WTC11 (cell line): ENCODE measurements around the gene DOHH. TPM values are rescaled to one million over a fixed set of nuclear protein-coding genes. Genes with fewer than 3 reads are reported as not detected.
A peak's percentile ranks its signal among the peaks of the same experiment; 100 is the strongest.

Experiments used
- ATAC-seq: fragments of 200-7000 bp; cut with Tn5 transposase; 2 replicates; pipeline ENCODE4 v1.10.0; 2021; ENCODE audit warnings: mild to moderate bottlenecking, moderate library complexity
- CTCF ChIA-PET: fragments of 300-600 bp; sonication (Branson Sonifier 250); formaldehyde crosslinking; loops from one replicate; lab custom pipeline; 2021; ENCODE audit warnings: antibody characterized with exemption; lab: Charles Lee
- POLR2A ChIA-PET: fragments of 350-600 bp; sonication (Branson Sonifier 250); formaldehyde crosslinking; loops from one replicate; lab custom pipeline; 2021; ENCODE audit warnings: antibody characterized with exemption; lab: Charles Lee
- DNase-seq: peaks from one replicate; pipeline ENCODE4 v3.0.0; 2021; ENCODE audit warnings: low spot score
- H3K27ac Mint-ChIP-seq: 2 replicates; pipeline ENCODE4 v1.8.0; 2021; ENCODE audit warnings: mixed read lengths
- H3K27me3 Mint-ChIP-seq: 2 replicates; pipeline ENCODE4 v1.8.0; 2021; ENCODE audit warnings: low read depth, mild to moderate bottlenecking, moderate library complexity, mixed read lengths
- H3K36me3 Mint-ChIP-seq: 2 replicates; pipeline ENCODE4 v1.8.0; 2021; ENCODE audit warnings: mixed read lengths
- H3K4me1 Mint-ChIP-seq: 2 replicates; pipeline ENCODE4 v1.8.0; 2022; ENCODE audit warnings: mixed read lengths
- H3K4me3 Mint-ChIP-seq: 2 replicates; pipeline ENCODE4 v1.8.0; 2021; ENCODE audit warnings: mild to moderate bottlenecking, moderate library complexity, mixed read lengths
- H3K9me3 Mint-ChIP-seq: 2 replicates; pipeline ENCODE4 v1.8.0; 2021; ENCODE audit warnings: mixed read lengths
- ESRRA ChIP-seq: sonication (generic); formaldehyde crosslinking; IDR thresholded peaks from 2 replicates; pipeline ENCODE4 v1.8.1; 2022; ENCODE audit warnings: mild to moderate bottlenecking, missing genetic modification reagents, borderline replicate concordance
- MAX ChIP-seq: sonication (generic); formaldehyde crosslinking; IDR thresholded peaks from 2 replicates; pipeline ENCODE4 v1.8.0; 2022; ENCODE audit warnings: mild to moderate bottlenecking, missing genetic modification reagents
- NFYB ChIP-seq: sonication (generic); formaldehyde crosslinking; conservative IDR thresholded peaks from 2 replicates; pipeline ENCODE4 v1.8.0; 2022; ENCODE audit warnings: low read depth, missing genetic modification reagents
- SOX15 ChIP-seq: fragments of 250-450 bp; sonication (Bioruptor Pico); IDR thresholded peaks from 2 replicates; pipeline ENCODE4 v1.9.0; 2021; ENCODE audit warnings: mild to moderate bottlenecking
- TCF7 ChIP-seq: sonication (generic); formaldehyde crosslinking; IDR thresholded peaks from 2 replicates; pipeline ENCODE4 v1.8.0; 2022; ENCODE audit warnings: mild to moderate bottlenecking, low read depth, missing genetic modification reagents, moderate library complexity
- ZNF121 ChIP-seq: sonication (generic); formaldehyde crosslinking; IDR thresholded peaks from 2 replicates; pipeline ENCODE4 v1.8.0; 2023; ENCODE audit warnings: missing genetic modification reagents
- ZNF423 ChIP-seq: fragments of 250-450 bp; sonication (Bioruptor Pico); IDR thresholded peaks from 2 replicates; pipeline ENCODE4 v2.1.2; 2022; ENCODE audit warnings: mild to moderate bottlenecking, moderate library complexity
- total RNA-seq: library from RNA; stranded (reverse); gene quantifications from 3 replicates; pipeline ENCODE4 v1.2.3, GENCODE V29; 2021
- TF ChIP-seq, protein P1 (sequence below): sonication (generic); formaldehyde crosslinking; IDR thresholded peaks from 2 replicates; pipeline ENCODE4 v1.8.0; 2023; ENCODE audit warnings: mild to moderate bottlenecking, missing genetic modification reagents
- TF ChIP-seq, protein P2 (sequence below): fragments of 250-450 bp; sonication (Bioruptor Pico); IDR thresholded peaks from 2 replicates; pipeline ENCODE4 v1.9.0; 2021; ENCODE audit warnings: mild to moderate bottlenecking, borderline replicate concordance
- TF ChIP-seq, protein P3 (sequence below): sonication (generic); formaldehyde crosslinking; IDR thresholded peaks from 2 replicates; pipeline ENCODE4 v1.8.0; 2023; ENCODE audit warnings: missing genetic modification reagents, mild to moderate bottlenecking, borderline replicate concordance

The DOHH gene
- total RNA-seq, 1 experiment from 2014 or later, result 22.2 TPM

GRCh38 chr19:3465552-3465951 is 34.9 kb downstream of the DOHH start:
- H3K9me3 Mint-ChIP-seq, result peaks cover 8% of the 10 kb centered on the region
- ATAC-seq, result peak; percentile 21; the same call in 1 of the 2 replicates
- TF ChIP-seq, protein P1, sequence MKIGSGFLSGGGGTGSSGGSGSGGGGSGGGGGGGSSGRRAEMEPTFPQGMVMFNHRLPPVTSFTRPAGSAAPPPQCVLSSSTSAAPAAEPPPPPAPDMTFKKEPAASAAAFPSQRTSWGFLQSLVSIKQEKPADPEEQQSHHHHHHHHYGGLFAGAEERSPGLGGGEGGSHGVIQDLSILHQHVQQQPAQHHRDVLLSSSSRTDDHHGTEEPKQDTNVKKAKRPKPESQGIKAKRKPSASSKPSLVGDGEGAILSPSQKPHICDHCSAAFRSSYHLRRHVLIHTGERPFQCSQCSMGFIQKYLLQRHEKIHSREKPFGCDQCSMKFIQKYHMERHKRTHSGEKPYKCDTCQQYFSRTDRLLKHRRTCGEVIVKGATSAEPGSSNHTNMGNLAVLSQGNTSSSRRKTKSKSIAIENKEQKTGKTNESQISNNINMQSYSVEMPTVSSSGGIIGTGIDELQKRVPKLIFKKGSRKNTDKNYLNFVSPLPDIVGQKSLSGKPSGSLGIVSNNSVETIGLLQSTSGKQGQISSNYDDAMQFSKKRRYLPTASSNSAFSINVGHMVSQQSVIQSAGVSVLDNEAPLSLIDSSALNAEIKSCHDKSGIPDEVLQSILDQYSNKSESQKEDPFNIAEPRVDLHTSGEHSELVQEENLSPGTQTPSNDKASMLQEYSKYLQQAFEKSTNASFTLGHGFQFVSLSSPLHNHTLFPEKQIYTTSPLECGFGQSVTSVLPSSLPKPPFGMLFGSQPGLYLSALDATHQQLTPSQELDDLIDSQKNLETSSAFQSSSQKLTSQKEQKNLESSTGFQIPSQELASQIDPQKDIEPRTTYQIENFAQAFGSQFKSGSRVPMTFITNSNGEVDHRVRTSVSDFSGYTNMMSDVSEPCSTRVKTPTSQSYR (CRISPR knock-in tag), result no peak
- TF ChIP-seq, protein P2, sequence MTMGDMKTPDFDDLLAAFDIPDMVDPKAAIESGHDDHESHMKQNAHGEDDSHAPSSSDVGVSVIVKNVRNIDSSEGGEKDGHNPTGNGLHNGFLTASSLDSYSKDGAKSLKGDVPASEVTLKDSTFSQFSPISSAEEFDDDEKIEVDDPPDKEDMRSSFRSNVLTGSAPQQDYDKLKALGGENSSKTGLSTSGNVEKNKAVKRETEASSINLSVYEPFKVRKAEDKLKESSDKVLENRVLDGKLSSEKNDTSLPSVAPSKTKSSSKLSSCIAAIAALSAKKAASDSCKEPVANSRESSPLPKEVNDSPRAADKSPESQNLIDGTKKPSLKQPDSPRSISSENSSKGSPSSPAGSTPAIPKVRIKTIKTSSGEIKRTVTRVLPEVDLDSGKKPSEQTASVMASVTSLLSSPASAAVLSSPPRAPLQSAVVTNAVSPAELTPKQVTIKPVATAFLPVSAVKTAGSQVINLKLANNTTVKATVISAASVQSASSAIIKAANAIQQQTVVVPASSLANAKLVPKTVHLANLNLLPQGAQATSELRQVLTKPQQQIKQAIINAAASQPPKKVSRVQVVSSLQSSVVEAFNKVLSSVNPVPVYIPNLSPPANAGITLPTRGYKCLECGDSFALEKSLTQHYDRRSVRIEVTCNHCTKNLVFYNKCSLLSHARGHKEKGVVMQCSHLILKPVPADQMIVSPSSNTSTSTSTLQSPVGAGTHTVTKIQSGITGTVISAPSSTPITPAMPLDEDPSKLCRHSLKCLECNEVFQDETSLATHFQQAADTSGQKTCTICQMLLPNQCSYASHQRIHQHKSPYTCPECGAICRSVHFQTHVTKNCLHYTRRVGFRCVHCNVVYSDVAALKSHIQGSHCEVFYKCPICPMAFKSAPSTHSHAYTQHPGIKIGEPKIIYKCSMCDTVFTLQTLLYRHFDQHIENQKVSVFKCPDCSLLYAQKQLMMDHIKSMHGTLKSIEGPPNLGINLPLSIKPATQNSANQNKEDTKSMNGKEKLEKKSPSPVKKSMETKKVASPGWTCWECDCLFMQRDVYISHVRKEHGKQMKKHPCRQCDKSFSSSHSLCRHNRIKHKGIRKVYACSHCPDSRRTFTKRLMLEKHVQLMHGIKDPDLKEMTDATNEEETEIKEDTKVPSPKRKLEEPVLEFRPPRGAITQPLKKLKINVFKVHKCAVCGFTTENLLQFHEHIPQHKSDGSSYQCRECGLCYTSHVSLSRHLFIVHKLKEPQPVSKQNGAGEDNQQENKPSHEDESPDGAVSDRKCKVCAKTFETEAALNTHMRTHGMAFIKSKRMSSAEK (CRISPR knock-in tag), result no peak
- peak; percentile 30 for TF ChIP-seq NFYB (CRISPR knock-in tag)
- no peak for TF ChIP-seq ESRRA (CRISPR knock-in tag)
- no peak for TF ChIP-seq ZNF423
- no peak for TF ChIP-seq MAX (CRISPR knock-in tag)
- DNase-seq, result no peak
- H3K4me1 Mint-ChIP-seq, result peaks cover 7% of the 10 kb centered on the region
- H3K36me3 Mint-ChIP-seq, result peaks cover 5% of the 10 kb centered on the region
- H3K27me3 Mint-ChIP-seq, result peaks cover 80% of the 10 kb centered on the region
- ChIA-PET CTCF (interaction anchor here (0.7 to 2.5 kb wide), 4 partner anchors 19 to 1709 kb away, joined by 3 to 21 read pairs (median 8); no protein-coding TSS in a partner anchor), POLR2A (no interaction called here)
- H3K4me3 Mint-ChIP-seq, result peak overlapping the region; percentile 55
- H3K27ac Mint-ChIP-seq, result no peak overlapping the region

DNA sequence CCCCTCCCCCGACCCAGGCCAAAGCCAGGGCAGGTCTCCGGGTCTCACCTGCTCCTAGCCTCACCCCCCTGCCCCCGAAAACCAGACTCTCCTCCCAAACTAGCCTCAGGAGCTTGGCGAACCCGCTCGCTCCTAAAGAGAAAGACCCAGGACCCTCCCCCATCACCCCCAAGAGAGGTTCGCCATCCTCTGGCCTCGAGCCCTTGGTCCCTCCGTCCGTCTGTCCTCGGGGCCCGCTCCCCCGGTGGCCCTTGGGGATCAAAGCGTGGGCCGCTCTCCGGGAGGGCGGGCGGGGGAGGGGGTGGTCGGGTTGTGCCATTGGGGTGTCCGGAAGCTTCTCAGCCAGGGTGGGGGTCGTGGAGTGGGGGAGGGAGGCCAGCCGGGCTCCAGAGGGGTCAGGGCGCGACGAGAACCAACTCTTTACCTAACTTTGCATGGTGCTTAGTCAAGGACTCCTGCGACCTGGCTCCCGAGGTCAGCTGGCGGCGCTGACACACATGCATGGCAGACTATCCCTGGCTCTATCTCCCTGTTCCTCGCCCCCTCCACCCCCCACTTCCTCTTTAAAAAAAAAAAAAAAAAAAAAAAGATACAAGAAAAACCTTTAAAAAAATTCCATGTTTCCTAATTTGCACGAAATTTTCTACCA is 35.8 kb downstream of the DOHH start:
- POLR2A ChIA-PET, result interaction anchor here (0.7 to 1.1 kb wide), 2 partner anchors 15 to 97 kb away, joined by 3 to 5 read pairs; no protein-coding TSS in a partner anchor
- no peak overlapping the region for H3K27ac Mint-ChIP-seq
- peak; percentile 45 for ATAC-seq
- peak overlapping the region; percentile 60 for H3K4me3 Mint-ChIP-seq
- no peak for TF ChIP-seq SOX15
- no peak for TF ChIP-seq TCF7
- TF ChIP-seq, protein P3, sequence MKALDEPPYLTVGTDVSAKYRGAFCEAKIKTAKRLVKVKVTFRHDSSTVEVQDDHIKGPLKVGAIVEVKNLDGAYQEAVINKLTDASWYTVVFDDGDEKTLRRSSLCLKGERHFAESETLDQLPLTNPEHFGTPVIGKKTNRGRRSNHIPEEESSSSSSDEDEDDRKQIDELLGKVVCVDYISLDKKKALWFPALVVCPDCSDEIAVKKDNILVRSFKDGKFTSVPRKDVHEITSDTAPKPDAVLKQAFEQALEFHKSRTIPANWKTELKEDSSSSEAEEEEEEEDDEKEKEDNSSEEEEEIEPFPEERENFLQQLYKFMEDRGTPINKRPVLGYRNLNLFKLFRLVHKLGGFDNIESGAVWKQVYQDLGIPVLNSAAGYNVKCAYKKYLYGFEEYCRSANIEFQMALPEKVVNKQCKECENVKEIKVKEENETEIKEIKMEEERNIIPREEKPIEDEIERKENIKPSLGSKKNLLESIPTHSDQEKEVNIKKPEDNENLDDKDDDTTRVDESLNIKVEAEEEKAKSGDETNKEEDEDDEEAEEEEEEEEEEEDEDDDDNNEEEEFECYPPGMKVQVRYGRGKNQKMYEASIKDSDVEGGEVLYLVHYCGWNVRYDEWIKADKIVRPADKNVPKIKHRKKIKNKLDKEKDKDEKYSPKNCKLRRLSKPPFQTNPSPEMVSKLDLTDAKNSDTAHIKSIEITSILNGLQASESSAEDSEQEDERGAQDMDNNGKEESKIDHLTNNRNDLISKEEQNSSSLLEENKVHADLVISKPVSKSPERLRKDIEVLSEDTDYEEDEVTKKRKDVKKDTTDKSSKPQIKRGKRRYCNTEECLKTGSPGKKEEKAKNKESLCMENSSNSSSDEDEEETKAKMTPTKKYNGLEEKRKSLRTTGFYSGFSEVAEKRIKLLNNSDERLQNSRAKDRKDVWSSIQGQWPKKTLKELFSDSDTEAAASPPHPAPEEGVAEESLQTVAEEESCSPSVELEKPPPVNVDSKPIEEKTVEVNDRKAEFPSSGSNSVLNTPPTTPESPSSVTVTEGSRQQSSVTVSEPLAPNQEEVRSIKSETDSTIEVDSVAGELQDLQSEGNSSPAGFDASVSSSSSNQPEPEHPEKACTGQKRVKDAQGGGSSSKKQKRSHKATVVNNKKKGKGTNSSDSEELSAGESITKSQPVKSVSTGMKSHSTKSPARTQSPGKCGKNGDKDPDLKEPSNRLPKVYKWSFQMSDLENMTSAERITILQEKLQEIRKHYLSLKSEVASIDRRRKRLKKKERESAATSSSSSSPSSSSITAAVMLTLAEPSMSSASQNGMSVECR (CRISPR knock-in tag), result no peak
- no peak for TF ChIP-seq ZNF121
- TF ChIP-seq, all 79 proteins: peak for 0
- Mint-ChIP-seq H3K27me3 (peaks cover 80% of the 10 kb centered on the region), H3K4me1 (peaks cover 8% of the 10 kb centered on the region), H3K36me3 (peaks cover 5% of the 10 kb centered on the region), H3K9me3 (peaks cover 8% of the 10 kb centered on the region)
- CTCF ChIA-PET, result interaction anchor here (0.7 to 2.5 kb wide), 9 partner anchors 8 to 1710 kb away, joined by 3 to 21 read pairs (median 6); no protein-coding TSS in a partner anchor
- no peak for DNase-seq
